ENCODE results near the gene MFNG. TPM values are rescaled to one million over a fixed set of nuclear protein-coding genes. Genes with fewer than 3 reads are reported as not detected.

Gene MFNG
- total RNA-seq, 1 experiment from 2014 or later = 4.5 TPM

- ChIA-PET POLR2A (no interaction called here), RAD21 (ENCODE audit: low non-redundant PET in 1 of 2, low total read pairs in 2 of 2, uncharacterized antibody in 2 of 2, unreplicated experiment in 2 of 2) (interaction anchor here in 1 of 2 experiments (0.6 kb wide), 1 partner anchor 11 kb away, joined by 4 read pairs; no protein-coding TSS in a partner anchor), CTCF (no interaction called here)
- H3K27me3 ChIP-seq (ENCODE audit: insufficient read depth, low read length) = no peaks in the 10 kb centered on the region
- ATAC-seq = peak; percentile 16; the same call in 1 of the 2 replicates
- no TSS peak for BruUV-seq (replicated peaks)
- intact Hi-C loops (cut with micrococcal nuclease) = no loop called here
- H3K27ac ChIP-seq (ENCODE audit: low read depth, low read length) = peak overlapping the region; percentile 50; the same call in 1 of the 2 replicates
- no peak overlapping the region for H2AFZ ChIP-seq (ENCODE audit: low read depth, low read length, poor library complexity, severe bottlenecking)
- H3K4me3 ChIP-seq (replicated peaks in 1 of 2; ENCODE audit: low read depth in 1 of 2, low read length in 2 of 2) = peak overlapping the region in 1 of 2 experiments; percentile 2; a peak in 1 of 4 replicates
- no peaks in the 10 kb centered on the region for H3K9me2 ChIP-seq (ENCODE audit: insufficient read depth)
- H3K9me3 ChIP-seq (ENCODE audit: control insufficient read depth in 1 of 2, insufficient read depth in 1 of 2, low read depth in 1 of 2, low read length in 2 of 2) = no peaks in the 10 kb centered on the region
- peak overlapping the region; percentile 0; the same call in 1 of the 2 replicates for H3K9ac ChIP-seq (ENCODE audit: low read length)
- no peaks in the 10 kb centered on the region for H4K20me1 ChIP-seq (ENCODE audit: insufficient read depth)
- peaks cover 56 to 77% of the 10 kb centered on the region in 2 experiments for H3K4me1 ChIP-seq (ENCODE audit: control insufficient read depth in 1 of 2, insufficient read depth in 2 of 2, low read length in 2 of 2)
- TF ChIP-seq SP1 (IDR thresholded peaks at IDR 0.05; ENCODE audit: low read depth) = no peak
- TF ChIP-seq ZFX (IDR thresholded peaks at IDR 0.05) = no peak
- no peak for TF ChIP-seq JUND (IDR thresholded peaks at IDR 0.05)
- TF ChIP-seq POLR2A (IDR thresholded peaks at IDR 0.05; ENCODE audit: borderline replicate concordance, extremely low read depth, insufficient read depth, insufficient read length) = no peak
- TF ChIP-seq EZH2phosphoT487 (IDR thresholded peaks at IDR 0.05; ENCODE audit: borderline replicate concordance) = no peak
- no peak for TF ChIP-seq TCF7L2 (IDR thresholded peaks at IDR 0.05; ENCODE audit: borderline replicate concordance, extremely low read depth, insufficient read depth, insufficient read length)
- H3K36me3 ChIP-seq (ENCODE audit: control insufficient read depth in 1 of 2, insufficient read depth in 2 of 2, low read length in 2 of 2) = peaks cover 7 to 33% of the 10 kb centered on the region in 2 experiments; a peak in 2 of 4 replicates
- no peak for DNase-seq (ENCODE audit: low read depth, low spot score)
- peak overlapping the region; percentile 55 for H3K4me2 ChIP-seq (ENCODE audit: low read length)
- no peaks in the 10 kb centered on the region for H3K79me2 ChIP-seq (ENCODE audit: insufficient read depth, low read length)
Observed at GRCh38 chr22:37501610-37502341, 15.6 kb upstream of the MFNG start.

GRCh38 chr22:37500745-37501609 lies 14.8 kb upstream of the MFNG start:
- Histone ChIP-seq H3K4me2 (ENCODE audit: low read length) (peak overlapping the region; percentile 55), H3K4me1 (ENCODE audit: control insufficient read depth in 1 of 2, insufficient read depth in 2 of 2, low read length in 2 of 2) (peaks cover 57 to 82% of the 10 kb centered on the region in 2 experiments), H3K9ac (ENCODE audit: low read length) (no peak overlapping the region; the same call in 1 of the 2 replicates), H4K20me1 (ENCODE audit: insufficient read depth) (no peaks in the 10 kb centered on the region), H3K79me2 (ENCODE audit: insufficient read depth, low read length) (no peaks in the 10 kb centered on the region), H3K36me3 (ENCODE audit: control insufficient read depth in 1 of 2, insufficient read depth in 2 of 2, low read length in 2 of 2) (peaks cover 7 to 34% of the 10 kb centered on the region in 2 experiments; a peak in 2 of 4 replicates), H3K27me3 (ENCODE audit: insufficient read depth, low read length) (no peaks in the 10 kb centered on the region), H3K9me2 (ENCODE audit: insufficient read depth) (no peaks in the 10 kb centered on the region), H3K4me3 (replicated peaks in 1 of 2; ENCODE audit: low read depth in 1 of 2, low read length in 2 of 2) (no peak overlapping the region; a peak in 1 of 4 replicates), H3K27ac (ENCODE audit: low read depth, low read length) (peak overlapping the region; percentile 50; the same call in 1 of the 2 replicates), H2AFZ (ENCODE audit: low read depth, low read length, poor library complexity, severe bottlenecking) (no peak overlapping the region), H3K9me3 (ENCODE audit: control insufficient read depth in 1 of 2, insufficient read depth in 1 of 2, low read depth in 1 of 2, low read length in 2 of 2) (no peaks in the 10 kb centered on the region)
- intact Hi-C loops (cut with micrococcal nuclease) = no loop called here
- BruUV-seq (replicated peaks) = no TSS peak
- ChIA-PET POLR2A (no interaction called here), CTCF (interaction anchor here (1.1 kb wide), 1 partner anchor 29 kb away, joined by 4 read pairs; no protein-coding TSS in a partner anchor), RAD21 (ENCODE audit: low non-redundant PET in 1 of 2, low total read pairs in 2 of 2, uncharacterized antibody in 2 of 2, unreplicated experiment in 2 of 2) (no interaction called here)
- DNase-seq (ENCODE audit: low read depth, low spot score) = no peak
- ATAC-seq = no peak
- no peak for TF ChIP-seq POLR2A (IDR thresholded peaks at IDR 0.05; ENCODE audit: borderline replicate concordance, extremely low read depth, insufficient read depth, insufficient read length)
- no peak for TF ChIP-seq ELF1 (IDR thresholded peaks at IDR 0.05; ENCODE audit: borderline replicate concordance, low read depth)
- no peak for TF ChIP-seq SIN3A (IDR thresholded peaks at IDR 0.05; ENCODE audit: low read depth)
- TF ChIP-seq YY1 (IDR thresholded peaks at IDR 0.05; ENCODE audit: extremely low read depth, insufficient replicate concordance, low read depth, low read length) = no peak
- TF ChIP-seq EZH2phosphoT487 (IDR thresholded peaks at IDR 0.05; ENCODE audit: borderline replicate concordance) = no peak
- TF ChIP-seq ZNF274 (IDR thresholded peaks at IDR 0.05; ENCODE audit: low read depth, low read length) = no peak
- no peak for TF ChIP-seq TCF7L2 (IDR thresholded peaks at IDR 0.05; ENCODE audit: borderline replicate concordance, extremely low read depth, insufficient read depth, insufficient read length)
- no peak for TF ChIP-seq FOSL1 (IDR thresholded peaks at IDR 0.05; ENCODE audit: low read depth)
- no peak for TF ChIP-seq EGR1 (IDR thresholded peaks at IDR 0.05; ENCODE audit: low read depth)
- no peak for TF ChIP-seq ZBTB33 (IDR thresholded peaks at IDR 0.05; ENCODE audit: extremely low read depth, insufficient replicate concordance, low read length)

All from HCT116 (cell line).